Neural progenitor cell (in vitro differentiated cells): ENCODE measurements around the gene IRF5.

Experiments used
- EZH2phosphoT487 ChIP-seq: fragments of 200-600 bp; sonication (generic); IDR thresholded peaks from 2 replicates; pipeline ENCODE4 v1.6.1; 2017; ENCODE audit warnings: antibody characterized with exemption
- TF ChIP-seq, protein P1 (sequence below): fragments of 200-600 bp; sonication (generic); IDR thresholded peaks from 2 replicates; pipeline ENCODE4 v1.5.1; 2017; ENCODE audit warnings: antibody characterized with exemption, mild to moderate bottlenecking

DNA sequence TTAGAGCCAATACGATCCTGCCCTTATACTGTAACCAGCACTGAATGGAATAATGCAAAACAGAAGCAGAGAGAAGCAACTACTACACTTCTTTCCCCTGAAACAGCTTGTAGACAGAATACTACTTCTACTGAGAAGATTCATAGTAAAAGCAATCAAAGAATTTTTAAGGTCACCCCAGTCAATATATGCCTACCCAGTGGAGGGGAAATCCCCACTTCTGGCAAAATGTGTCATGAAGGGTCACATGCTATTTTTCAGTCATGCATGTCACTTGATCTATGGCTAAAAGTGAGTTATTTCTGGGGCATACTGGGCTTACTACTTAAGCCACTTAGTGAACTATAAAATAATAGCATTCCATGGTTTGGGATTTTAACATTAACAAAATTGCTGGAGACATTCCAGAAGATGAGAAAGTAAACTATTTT is 25.6 kb downstream of the IRF5 start:
- TF ChIP-seq, protein P1, sequence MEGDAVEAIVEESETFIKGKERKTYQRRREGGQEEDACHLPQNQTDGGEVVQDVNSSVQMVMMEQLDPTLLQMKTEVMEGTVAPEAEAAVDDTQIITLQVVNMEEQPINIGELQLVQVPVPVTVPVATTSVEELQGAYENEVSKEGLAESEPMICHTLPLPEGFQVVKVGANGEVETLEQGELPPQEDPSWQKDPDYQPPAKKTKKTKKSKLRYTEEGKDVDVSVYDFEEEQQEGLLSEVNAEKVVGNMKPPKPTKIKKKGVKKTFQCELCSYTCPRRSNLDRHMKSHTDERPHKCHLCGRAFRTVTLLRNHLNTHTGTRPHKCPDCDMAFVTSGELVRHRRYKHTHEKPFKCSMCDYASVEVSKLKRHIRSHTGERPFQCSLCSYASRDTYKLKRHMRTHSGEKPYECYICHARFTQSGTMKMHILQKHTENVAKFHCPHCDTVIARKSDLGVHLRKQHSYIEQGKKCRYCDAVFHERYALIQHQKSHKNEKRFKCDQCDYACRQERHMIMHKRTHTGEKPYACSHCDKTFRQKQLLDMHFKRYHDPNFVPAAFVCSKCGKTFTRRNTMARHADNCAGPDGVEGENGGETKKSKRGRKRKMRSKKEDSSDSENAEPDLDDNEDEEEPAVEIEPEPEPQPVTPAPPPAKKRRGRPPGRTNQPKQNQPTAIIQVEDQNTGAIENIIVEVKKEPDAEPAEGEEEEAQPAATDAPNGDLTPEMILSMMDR: no peak
- TF ChIP-seq EZH2phosphoT487: no peak
